Activated CD4-positive, alpha-beta memory T cell treated with anti-CD3 and anti-CD28 coated beads, Interleukin-2, amount 10 ng/mL, durations not matched to agents 7 days and 5 days (primary cell): ENCODE measurements around the gene SLC38A10. TPM values are rescaled to one million over a fixed set of nuclear protein-coding genes. Genes with fewer than 3 reads are reported as not detected.
A peak's percentile ranks its signal among the peaks of the same experiment; 100 is the strongest.

ENCODE experiments used
- CTCF ChIA-PET: fragments of 350-600 bp; sonication (Branson Sonifier 250); formaldehyde crosslinking; loops from one replicate; lab custom pipeline; 2021; ENCODE audit warnings: antibody characterized with exemption, inconsistent platforms; lab: Charles Lee
- POLR2A ChIA-PET: fragments of 350-600 bp; sonication (Branson Sonifier 250); formaldehyde crosslinking; loops from one replicate; lab custom pipeline; 2021; ENCODE audit warnings: antibody characterized with exemption; lab: Charles Lee
- DNase-seq: peaks from one replicate; pipeline ENCODE4 v3.0.0-alpha.2; 2020
- H3K27ac Mint-ChIP-seq: one replicate; pipeline ENCODE4 v1.8.0; 2021; ENCODE audit warnings: mild to moderate bottlenecking, mixed read lengths
- H3K27me3 Mint-ChIP-seq: one replicate; pipeline ENCODE4 v1.8.0; 2021; ENCODE audit warnings: mixed read lengths
- H3K36me3 Mint-ChIP-seq: one replicate; pipeline ENCODE4 v1.8.0; 2021; ENCODE audit warnings: low read depth, mixed read lengths
- H3K4me1 Mint-ChIP-seq: one replicate; pipeline ENCODE4 v1.8.0; 2021; ENCODE audit warnings: mixed read lengths
- H3K4me3 Mint-ChIP-seq: one replicate; pipeline ENCODE4 v1.8.0; 2021; ENCODE audit warnings: mild to moderate bottlenecking, mixed read lengths
- H3K9me3 Mint-ChIP-seq: one replicate; pipeline ENCODE4 v1.8.0; 2021; ENCODE audit warnings: mixed read lengths
- total RNA-seq, 2 experiments: library from RNA; stranded (reverse); gene quantifications; one replicate each; pipeline ENCODE4 v1.2.3, GENCODE V29; 2021

The SLC38A10 gene
- total RNA-seq, 2 experiments from 2014 or later, result 112 to 114 TPM

DNA sequence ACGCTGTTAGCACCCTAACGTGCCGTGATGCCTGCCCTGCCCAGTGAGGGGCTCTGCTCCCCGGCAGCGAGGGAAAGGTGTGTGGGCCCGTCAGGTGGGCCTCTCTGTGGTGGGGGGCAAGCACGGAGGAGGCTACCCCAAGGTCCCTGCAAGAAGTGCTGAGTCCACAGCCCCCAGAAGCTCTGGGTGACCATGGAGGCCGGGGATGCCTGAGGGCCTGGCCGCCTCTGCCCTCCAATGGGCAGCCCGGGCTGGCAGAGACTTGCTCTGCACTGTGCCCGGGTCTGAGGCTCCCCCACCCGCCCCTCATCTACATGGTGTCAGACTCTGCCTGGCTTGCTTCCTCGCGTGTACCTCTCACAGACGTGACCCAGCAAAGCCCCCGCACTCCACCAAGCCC, 12.2 kb downstream of the SLC38A10 start:
- POLR2A ChIA-PET, result no interaction called here
- H3K27ac Mint-ChIP-seq, result no peak overlapping the region

DNA sequence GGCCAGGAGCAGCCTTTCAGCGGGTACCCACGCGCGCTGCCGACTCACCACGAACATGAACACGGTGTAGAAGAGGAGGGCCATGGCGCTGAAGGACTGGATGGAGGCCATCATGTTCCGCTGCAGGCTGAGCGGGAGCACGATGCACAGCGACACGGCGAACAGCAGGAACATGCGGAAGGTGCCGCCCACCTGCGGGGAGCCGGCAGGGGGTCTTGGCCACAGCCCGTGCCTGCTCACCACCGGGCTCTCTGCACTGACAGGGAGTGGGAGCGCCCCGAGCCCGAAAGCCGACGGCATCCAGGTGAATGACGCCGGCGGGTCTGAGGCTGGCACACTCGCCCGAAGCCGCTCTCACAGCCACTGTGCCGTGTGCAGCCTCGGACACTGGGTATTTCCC, 13.0 kb downstream of the SLC38A10 start:
- ChIA-PET POLR2A (no interaction called here), CTCF (interaction anchor here (1.2 kb wide), 1 partner anchor 10 kb away, joined by 3 read pairs; no protein-coding TSS in a partner anchor)
- Mint-ChIP-seq H3K4me3 (no peak overlapping the region), H3K9me3 (no peaks in the 10 kb centered on the region), H3K36me3 (peaks cover 49% of the 10 kb centered on the region), H3K4me1 (peaks cover 32% of the 10 kb centered on the region), H3K27ac (no peak overlapping the region), H3K27me3 (no peaks in the 10 kb centered on the region)
- no peak for DNase-seq

More for the DNA sequence above, 12.2 kb downstream of the SLC38A10 start:
- H3K36me3 Mint-ChIP-seq, result peaks cover 50% of the 10 kb centered on the region
- no peak overlapping the region for H3K4me3 Mint-ChIP-seq
- no peaks in the 10 kb centered on the region for H3K9me3 Mint-ChIP-seq
- peaks cover 39% of the 10 kb centered on the region for H3K4me1 Mint-ChIP-seq
- CTCF ChIA-PET, result interaction anchor here (1.2 to 1.3 kb wide), 2 partner anchors 29 to 202 kb away, joined by 3 to 5 read pairs; no protein-coding TSS in a partner anchor
- no peaks in the 10 kb centered on the region for H3K27me3 Mint-ChIP-seq
- DNase-seq, result no peak

DNA sequence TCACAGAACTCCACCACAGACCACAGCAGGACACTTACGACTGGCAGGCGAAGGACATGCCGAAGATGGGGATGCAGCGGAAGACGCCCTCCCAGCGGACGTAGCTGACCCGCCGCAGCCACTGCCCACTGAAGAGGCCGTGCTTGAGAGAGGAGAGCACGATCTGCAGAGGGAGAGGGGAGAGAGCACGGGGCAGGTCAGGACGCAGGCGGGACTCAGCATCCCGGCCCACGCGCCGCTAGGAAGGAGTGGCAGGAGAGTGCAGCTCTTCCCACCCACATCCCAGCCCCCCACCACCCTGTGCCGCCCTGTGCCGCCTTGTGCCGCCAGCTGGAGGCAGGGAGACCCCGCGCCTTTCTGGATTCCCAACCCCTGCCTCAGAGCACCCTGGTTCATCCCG, 14.5 kb downstream of the SLC38A10 start:
- POLR2A ChIA-PET, result interaction anchor here (1.0 kb wide), 2 partner anchors 11 to 42 kb away, joined by 3 read pairs; partner anchors contain the start of gene TEPSIN
- H3K4me1 Mint-ChIP-seq, result peaks cover 16% of the 10 kb centered on the region

DNA sequence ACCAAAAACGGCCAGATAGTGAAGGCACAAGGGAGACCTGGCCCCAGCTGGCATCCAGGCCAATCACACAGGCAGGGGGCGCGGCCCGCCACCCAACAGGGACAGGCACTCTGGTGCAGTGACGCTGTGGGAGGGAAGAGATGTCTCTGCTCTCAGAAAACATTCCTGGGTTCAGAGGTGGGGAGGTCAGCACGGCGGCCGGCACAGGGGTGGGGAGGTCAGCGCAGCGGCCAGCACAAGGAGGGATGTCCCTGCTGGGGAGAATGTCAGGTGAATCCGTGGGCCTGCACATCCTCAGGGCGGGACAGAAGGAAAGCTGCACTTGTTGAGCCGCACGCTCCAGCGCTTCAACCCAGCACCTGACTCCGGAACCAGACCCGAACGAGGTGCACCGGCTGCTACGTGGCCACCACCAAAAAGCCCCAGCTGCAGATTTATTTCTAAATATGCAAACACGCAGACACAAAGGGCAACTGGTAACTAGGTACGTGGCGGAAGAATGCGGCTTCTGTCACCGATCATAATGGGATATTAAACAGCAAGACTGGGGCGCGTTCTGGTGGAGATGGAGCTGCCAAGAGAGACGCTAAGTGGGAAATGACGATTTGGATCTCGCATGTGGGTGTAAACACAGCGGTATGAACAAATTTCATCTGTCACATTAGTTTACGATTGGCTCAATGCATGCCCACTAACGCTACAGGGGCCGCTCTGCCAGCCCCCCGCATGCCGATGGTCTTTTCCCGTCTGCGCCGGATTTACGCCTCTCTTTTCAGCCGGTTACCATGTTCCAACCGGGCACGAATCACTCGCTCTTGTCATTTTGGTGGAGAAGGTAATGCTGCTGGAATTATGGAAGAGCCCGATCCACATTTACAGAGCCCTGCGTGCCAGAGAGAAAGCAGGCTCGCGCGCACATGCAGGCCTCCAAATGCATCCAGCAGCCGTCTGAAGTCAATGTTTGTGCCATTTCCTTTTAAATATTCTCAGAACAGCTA, 15.5 kb downstream of the SLC38A10 start:
- no peak overlapping the region for H3K4me3 Mint-ChIP-seq
- no peak overlapping the region for H3K27ac Mint-ChIP-seq
- DNase-seq, result no peak
- POLR2A ChIA-PET, result interaction anchor here (1.0 to 2.0 kb wide), 2 partner anchors 16 to 229 kb away, joined by 4 to 7 read pairs; partner anchors contain the start of gene SLC38A10
- CTCF ChIA-PET, result interaction anchor here (1.6 kb wide), 1 partner anchor 205 kb away, joined by 4 read pairs; no protein-coding TSS in a partner anchor
- peaks cover 44% of the 10 kb centered on the region for H3K36me3 Mint-ChIP-seq
- H3K27me3 Mint-ChIP-seq, result no peaks in the 10 kb centered on the region
- peaks cover 6% of the 10 kb centered on the region for H3K4me1 Mint-ChIP-seq
- H3K9me3 Mint-ChIP-seq, result no peaks in the 10 kb centered on the region

More for the DNA sequence above, 14.5 kb downstream of the SLC38A10 start:
- peaks cover 52% of the 10 kb centered on the region for H3K36me3 Mint-ChIP-seq
- no peak overlapping the region for H3K27ac Mint-ChIP-seq
- no peaks in the 10 kb centered on the region for H3K9me3 Mint-ChIP-seq
- H3K27me3 Mint-ChIP-seq, result no peaks in the 10 kb centered on the region
- H3K4me3 Mint-ChIP-seq, result no peak overlapping the region
- DNase-seq, result no peak
- CTCF ChIA-PET, result interaction anchor here (1.6 kb wide), 1 partner anchor 204 kb away, joined by 4 read pairs; no protein-coding TSS in a partner anchor

DNA sequence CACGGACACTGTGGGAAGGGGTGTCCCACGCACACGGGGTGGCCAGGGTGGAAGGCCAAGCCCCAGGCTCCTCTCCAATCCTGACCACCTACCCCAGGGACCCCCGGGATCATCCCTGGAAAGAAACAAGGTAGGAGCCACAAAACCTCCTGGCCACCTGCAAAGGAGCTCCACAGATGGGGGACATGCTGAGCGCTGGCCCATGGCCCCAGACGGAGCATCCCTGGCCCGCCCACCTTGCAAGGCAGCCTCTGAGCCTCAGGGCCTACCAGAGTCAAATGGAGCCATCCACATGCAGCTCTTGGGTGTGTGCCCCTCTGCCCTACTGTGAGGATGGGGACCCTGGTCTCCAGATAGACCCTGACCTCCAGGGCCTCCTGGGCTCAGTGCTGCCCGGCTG, 16.3 kb downstream of the SLC38A10 start:
- H3K27me3 Mint-ChIP-seq, result no peaks in the 10 kb centered on the region
- H3K27ac Mint-ChIP-seq, result no peak overlapping the region
- CTCF ChIA-PET, result interaction anchor here (1.6 kb wide), 1 partner anchor 206 kb away, joined by 4 read pairs; no protein-coding TSS in a partner anchor
- H3K4me1 Mint-ChIP-seq, result peaks cover 1% of the 10 kb centered on the region
- peaks cover 39% of the 10 kb centered on the region for H3K36me3 Mint-ChIP-seq
- POLR2A ChIA-PET, result interaction anchor here (1.0 to 2.0 kb wide), 3 partner anchors 16 to 230 kb away, joined by 3 to 7 read pairs (median 4); partner anchors contain the start of genes NDUFAF8, SLC38A10 and TEPSIN
- no peak for DNase-seq
- no peak overlapping the region for H3K4me3 Mint-ChIP-seq
- no peaks in the 10 kb centered on the region for H3K9me3 Mint-ChIP-seq

DNA sequence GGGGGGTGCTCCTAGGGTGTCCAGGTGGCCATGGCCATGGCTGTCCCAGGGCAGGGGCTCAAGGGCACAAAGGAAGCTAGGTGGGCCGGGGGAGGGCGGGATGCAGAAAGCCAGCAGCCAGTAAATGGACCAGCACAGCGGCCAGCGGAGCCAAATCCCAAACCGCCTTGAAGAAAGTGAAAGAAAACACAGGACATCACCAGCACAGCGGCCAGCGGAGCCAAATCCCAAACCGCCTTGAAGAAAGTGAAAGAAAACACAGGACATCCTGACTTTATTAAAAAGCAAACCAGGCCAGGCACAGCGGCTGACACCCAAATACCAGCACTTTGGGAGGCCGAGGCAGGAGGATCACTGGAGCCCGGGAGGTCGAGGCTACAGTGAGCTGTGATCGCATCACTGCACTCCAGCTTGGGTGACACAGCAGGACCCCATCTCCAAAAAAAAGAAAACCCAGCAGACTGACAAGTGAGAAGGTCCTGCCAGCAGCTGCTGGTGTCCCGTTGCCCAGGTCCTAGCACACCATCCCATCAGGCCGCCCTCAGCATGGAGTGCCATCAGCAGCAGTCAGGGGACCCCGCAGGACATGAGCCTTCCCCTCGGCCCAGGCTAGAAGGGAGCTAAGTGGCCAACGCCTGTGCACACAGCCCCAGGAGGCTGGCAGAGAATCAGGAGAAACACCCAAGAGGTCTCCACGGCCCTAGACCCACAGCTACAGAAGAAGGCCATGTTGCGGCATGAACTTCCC, 17.0 kb downstream of the SLC38A10 start:
- POLR2A ChIA-PET, result interaction anchor here (1.0 to 2.0 kb wide), 3 partner anchors 17 to 230 kb away, joined by 3 to 7 read pairs (median 4); partner anchors contain the start of genes NDUFAF8, SLC38A10 and TEPSIN
- Mint-ChIP-seq H3K4me1 (peaks cover 1% of the 10 kb centered on the region), H3K27me3 (no peaks in the 10 kb centered on the region), H3K9me3 (no peaks in the 10 kb centered on the region), H3K36me3 (peaks cover 44% of the 10 kb centered on the region), H3K4me3 (no peak overlapping the region), H3K27ac (no peak overlapping the region)
- CTCF ChIA-PET, result no interaction called here
- DNase-seq, result no peak

DNA sequence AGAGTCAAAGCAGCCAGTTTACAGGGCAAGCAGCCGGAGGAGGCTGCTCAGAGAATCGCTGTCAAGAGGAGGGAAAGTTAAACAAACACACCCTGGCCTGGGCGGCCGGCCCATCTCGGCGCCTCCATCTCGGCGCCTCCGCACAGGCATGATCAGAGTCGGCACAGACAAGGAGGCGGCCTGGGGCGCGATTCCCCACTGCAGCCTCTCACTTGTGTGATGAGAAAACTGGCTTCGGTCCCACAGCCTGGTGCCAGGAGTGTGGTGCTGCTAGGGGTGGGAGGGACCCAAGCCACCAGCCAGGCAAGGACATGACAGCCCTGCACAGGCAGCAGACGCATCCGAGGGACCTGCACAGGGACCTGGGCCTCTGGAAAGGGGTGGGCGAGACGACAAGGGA, 17.7 kb downstream of the SLC38A10 start:
- POLR2A ChIA-PET, result no interaction called here
- Mint-ChIP-seq H3K27ac (no peak overlapping the region), H3K27me3 (no peaks in the 10 kb centered on the region), H3K4me3 (no peak overlapping the region), H3K4me1 (peaks cover 4% of the 10 kb centered on the region), H3K9me3 (no peaks in the 10 kb centered on the region), H3K36me3 (peaks cover 47% of the 10 kb centered on the region)
- DNase-seq, result no peak
- CTCF ChIA-PET, result no interaction called here

DNA sequence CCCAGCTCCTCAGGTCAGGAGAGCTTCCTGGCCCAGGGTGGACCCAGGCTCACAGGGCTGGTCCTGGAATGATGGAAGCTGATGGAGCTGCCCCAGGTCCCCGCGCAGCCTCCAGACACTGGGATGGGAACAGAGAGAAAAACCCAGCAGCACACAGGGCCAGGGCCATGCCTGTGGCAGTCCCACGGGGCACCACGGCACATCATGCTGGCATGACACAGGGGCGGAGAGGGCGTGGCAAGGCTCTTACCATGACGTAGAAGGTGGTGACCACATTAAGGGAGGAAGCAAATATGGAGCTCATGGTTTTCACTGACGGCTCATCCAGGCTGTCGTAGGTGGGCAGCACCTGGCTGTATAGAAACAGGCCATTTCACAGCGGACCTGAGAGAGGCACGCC, 18.3 kb downstream of the SLC38A10 start:
- DNase-seq, result no peak
- no peaks in the 10 kb centered on the region for H3K9me3 Mint-ChIP-seq
- POLR2A ChIA-PET, result no interaction called here
- CTCF ChIA-PET, result no interaction called here
- peaks cover 4% of the 10 kb centered on the region for H3K4me1 Mint-ChIP-seq
- no peak overlapping the region for H3K4me3 Mint-ChIP-seq
- H3K27me3 Mint-ChIP-seq, result no peaks in the 10 kb centered on the region
- H3K27ac Mint-ChIP-seq, result no peak overlapping the region
- H3K36me3 Mint-ChIP-seq, result peaks cover 49% of the 10 kb centered on the region

DNA sequence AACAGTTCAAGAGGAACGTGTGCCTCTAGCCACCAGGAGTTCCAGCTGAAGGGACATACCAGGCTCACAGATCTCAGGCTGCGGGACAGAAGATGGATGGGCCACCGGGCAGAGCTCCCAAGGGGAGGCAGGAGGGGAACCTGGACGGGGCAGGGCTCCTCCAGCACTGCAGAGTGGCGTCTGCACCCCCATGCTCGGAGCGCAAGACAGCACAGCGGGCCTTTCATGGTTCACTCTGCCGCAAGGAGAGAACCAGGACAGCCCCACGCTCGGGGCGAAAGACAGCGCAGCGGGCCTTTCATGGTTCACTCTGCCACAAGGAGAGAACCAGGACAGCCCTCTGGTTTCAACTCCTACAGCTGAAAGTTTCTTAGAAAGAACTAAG, 20.6 kb downstream of the SLC38A10 start:
- Mint-ChIP-seq H3K27ac (no peak overlapping the region), H3K36me3 (peaks cover 51% of the 10 kb centered on the region)

DNA sequence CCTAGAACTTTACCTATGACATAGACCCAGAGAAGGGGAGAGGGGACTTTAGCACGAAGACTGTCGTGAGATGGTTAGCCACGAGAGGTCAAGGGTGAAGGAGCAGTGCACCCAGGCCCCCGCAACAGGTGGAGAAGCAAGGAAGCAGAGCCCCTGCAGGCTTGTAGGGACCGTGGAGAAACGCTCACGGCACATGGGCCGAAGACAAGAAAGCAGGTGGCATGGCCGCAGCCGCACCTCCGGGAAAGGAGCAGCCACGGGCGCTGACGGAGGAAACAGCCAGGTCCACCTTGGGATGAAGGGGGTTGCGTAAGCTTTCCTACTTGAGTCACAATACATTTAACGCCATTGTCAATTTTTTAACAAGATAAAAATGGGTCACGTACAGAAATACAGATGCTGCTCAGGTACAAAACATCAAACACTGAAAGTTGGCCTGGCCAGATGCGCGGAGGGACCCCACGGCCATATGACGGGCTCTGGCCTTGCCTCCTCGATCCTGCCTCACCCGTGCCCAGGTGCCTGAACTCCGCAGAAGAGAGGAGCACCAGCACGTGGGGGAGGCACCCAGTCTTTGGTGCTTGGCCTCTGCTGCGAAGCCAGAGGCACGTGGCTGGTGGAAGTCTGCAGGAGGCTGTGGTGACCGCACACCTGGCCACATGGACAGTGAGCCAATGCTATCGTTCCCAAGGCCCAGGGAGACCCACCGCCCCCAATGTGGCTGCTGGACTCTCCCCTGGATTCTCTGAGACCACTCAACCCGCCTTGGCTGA, 21.2 kb downstream of the SLC38A10 start:
- Mint-ChIP-seq H3K4me1 (peaks cover 4% of the 10 kb centered on the region), H3K36me3 (peaks cover 52% of the 10 kb centered on the region), H3K27ac (no peak overlapping the region), H3K4me3 (no peak overlapping the region), H3K27me3 (no peaks in the 10 kb centered on the region), H3K9me3 (no peaks in the 10 kb centered on the region)
- ChIA-PET POLR2A (no interaction called here), CTCF (no interaction called here)
- no peak for DNase-seq

More for the DNA sequence above, 20.6 kb downstream of the SLC38A10 start:
- CTCF ChIA-PET, result no interaction called here
- peaks cover 4% of the 10 kb centered on the region for H3K4me1 Mint-ChIP-seq
- no peaks in the 10 kb centered on the region for H3K9me3 Mint-ChIP-seq
- no peak for DNase-seq
- H3K27me3 Mint-ChIP-seq, result no peaks in the 10 kb centered on the region
- POLR2A ChIA-PET, result no interaction called here
- H3K4me3 Mint-ChIP-seq, result no peak overlapping the region

DNA sequence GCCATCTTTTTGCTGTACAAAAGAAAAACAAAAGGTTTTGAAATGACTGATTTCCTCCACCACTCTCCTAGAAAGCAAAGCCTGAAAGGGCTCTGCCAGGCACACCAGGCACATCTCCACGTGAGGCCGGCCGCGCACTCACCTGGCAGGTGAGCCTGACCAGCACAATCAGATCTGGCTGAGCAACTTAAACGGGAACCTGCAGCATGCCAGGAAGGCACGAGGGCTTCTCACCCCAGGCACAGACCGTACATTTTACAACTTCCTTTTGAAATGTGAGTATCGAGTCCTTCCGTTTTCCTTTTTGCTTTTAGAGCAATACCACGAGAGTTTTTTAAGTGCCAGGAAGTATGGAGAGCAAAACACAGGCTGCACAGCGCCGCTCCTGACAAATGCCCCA, 22.5 kb downstream of the SLC38A10 start:
- no peak for DNase-seq
- Mint-ChIP-seq H3K9me3 (no peaks in the 10 kb centered on the region), H3K27ac (peak overlapping the region; percentile 34), H3K4me1 (peaks cover 4% of the 10 kb centered on the region), H3K36me3 (peaks cover 55% of the 10 kb centered on the region), H3K27me3 (no peaks in the 10 kb centered on the region), H3K4me3 (no peak overlapping the region)
- ChIA-PET CTCF (no interaction called here), POLR2A (no interaction called here)

DNA sequence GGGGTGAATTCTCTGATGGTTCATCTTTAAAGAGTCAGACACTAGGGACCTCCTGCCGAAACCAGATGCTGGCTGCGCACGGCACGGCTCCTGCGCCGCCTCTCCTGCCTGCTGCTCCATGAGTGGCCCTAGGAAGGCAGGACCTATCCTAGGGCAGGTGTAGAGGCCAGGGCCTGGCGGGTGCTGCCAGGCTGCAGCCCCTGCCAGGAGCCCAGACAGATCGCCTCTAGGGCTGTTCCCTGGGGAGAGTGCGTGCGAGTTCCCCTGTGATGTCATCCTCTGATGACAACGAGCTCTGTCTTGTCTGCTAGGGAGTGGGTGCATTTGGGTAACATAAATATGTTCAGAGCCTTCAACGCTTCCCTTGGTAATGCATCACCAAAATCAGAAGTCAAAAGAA, 23.9 kb downstream of the SLC38A10 start:
- H3K4me1 Mint-ChIP-seq, result peaks cover 4% of the 10 kb centered on the region
- DNase-seq, result no peak
- H3K27me3 Mint-ChIP-seq, result no peaks in the 10 kb centered on the region
- ChIA-PET POLR2A (no interaction called here), CTCF (interaction anchor here (0.6 kb wide), 1 partner anchor 60 kb away, joined by 4 read pairs; no protein-coding TSS in a partner anchor)
- H3K36me3 Mint-ChIP-seq, result peaks cover 49% of the 10 kb centered on the region
- H3K4me3 Mint-ChIP-seq, result no peak overlapping the region
- H3K9me3 Mint-ChIP-seq, result no peaks in the 10 kb centered on the region
- H3K27ac Mint-ChIP-seq, result no peak overlapping the region
